Activated naive CD4-positive, alpha-beta T cell treated with anti-CD3 and anti-CD28 coated beads, Interleukin-2, amount 50 U/mL, for 24 hours (primary cell): ENCODE data around the gene MEMO1.
A peak's percentile ranks its signal among the peaks of the same experiment; 100 is the strongest.

ENCODE experiments used
- H3K27ac Mint-ChIP-seq: one replicate; pipeline ENCODE4 v1.8.0; 2021; ENCODE audit warnings: mild to moderate bottlenecking, mixed read lengths
- H3K27me3 Mint-ChIP-seq: one replicate; pipeline ENCODE4 v1.8.0; 2021; ENCODE audit warnings: mixed read lengths
- H3K36me3 Mint-ChIP-seq: one replicate; pipeline ENCODE4 v1.8.0; 2021; ENCODE audit warnings: mixed read lengths
- H3K4me1 Mint-ChIP-seq: one replicate; pipeline ENCODE4 v1.8.0; 2021; ENCODE audit warnings: mixed read lengths
- H3K4me3 Mint-ChIP-seq: one replicate; pipeline ENCODE4 v1.8.0; 2021; ENCODE audit warnings: mild to moderate bottlenecking, mixed read lengths
- H3K9me3 Mint-ChIP-seq: one replicate; pipeline ENCODE4 v1.8.0; 2021; ENCODE audit warnings: mixed read lengths

MEMO1 gene

DNA sequence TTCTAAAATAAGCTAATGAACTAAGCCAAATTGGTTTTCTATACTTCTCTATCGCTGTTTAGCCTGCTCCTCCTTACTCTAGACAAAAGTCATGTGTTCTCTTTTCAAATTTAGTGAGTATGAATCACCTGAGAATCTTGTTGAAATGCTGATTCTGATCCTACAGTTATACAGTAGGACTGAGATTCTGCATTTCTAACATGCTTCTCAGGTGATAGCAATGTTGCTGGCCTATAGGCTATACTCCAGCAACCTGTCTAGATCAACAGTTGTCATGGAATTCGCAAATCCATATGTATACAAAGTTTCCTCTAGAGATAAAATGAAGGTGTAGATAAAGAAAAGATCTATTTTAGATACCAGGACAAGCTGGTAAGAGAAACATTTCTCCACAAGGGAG lies 62.9 kb downstream of the MEMO1 start:
- Mint-ChIP-seq H3K9me3 (peaks cover 4% of the 10 kb centered on the region), H3K4me3 (no peak overlapping the region), H3K27ac (no peak overlapping the region), H3K4me1 (peaks cover 67% of the 10 kb centered on the region), H3K36me3 (peaks cover 20% of the 10 kb centered on the region), H3K27me3 (no peaks in the 10 kb centered on the region)

DNA sequence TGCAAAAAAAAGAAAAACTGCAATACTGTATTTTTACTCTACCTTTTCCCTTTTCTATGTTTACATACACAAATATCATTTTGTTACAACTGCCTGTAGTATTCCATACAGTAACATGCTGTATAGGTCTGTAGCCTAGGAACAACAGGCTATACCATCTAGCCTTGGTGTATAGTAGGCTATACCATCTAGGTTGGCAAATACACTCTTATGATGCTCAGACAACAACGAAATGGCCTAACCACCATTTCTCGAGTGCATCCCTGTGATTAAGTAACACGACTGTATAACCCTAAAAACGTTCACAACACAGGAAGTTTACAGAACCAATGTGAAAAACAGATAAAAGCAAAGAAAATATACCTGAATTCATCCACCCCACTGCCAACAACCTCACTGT lies 64.0 kb downstream of the MEMO1 start:
- Mint-ChIP-seq H3K36me3 (peaks cover 20% of the 10 kb centered on the region), H3K4me3 (no peak overlapping the region), H3K27ac (no peak overlapping the region), H3K27me3 (no peaks in the 10 kb centered on the region), H3K9me3 (peaks cover 4% of the 10 kb centered on the region), H3K4me1 (peaks cover 65% of the 10 kb centered on the region)

DNA sequence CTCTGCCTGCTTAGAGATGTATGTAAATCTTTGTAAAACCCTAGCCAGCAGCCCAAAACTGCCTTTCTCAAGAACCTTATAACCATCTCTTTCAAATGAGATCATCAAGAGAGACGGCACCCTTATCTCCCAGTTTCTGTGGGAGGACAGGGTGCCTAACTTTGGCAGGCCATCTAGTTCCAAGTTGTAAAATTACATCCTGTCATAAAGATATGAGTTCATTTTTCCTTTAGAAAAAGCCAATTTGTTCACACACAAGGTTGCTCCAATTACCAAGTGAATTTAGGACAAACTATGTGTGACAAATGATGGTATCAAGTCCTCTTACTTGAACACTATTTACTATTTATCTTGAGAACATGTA lies 65.3 kb downstream of the MEMO1 start:
- Mint-ChIP-seq H3K9me3 (peaks cover 4% of the 10 kb centered on the region), H3K4me3 (peak overlapping the region; percentile 33), H3K27ac (peak overlapping the region; percentile 72), H3K36me3 (peaks cover 20% of the 10 kb centered on the region), H3K27me3 (no peaks in the 10 kb centered on the region), H3K4me1 (peaks cover 57% of the 10 kb centered on the region)

DNA sequence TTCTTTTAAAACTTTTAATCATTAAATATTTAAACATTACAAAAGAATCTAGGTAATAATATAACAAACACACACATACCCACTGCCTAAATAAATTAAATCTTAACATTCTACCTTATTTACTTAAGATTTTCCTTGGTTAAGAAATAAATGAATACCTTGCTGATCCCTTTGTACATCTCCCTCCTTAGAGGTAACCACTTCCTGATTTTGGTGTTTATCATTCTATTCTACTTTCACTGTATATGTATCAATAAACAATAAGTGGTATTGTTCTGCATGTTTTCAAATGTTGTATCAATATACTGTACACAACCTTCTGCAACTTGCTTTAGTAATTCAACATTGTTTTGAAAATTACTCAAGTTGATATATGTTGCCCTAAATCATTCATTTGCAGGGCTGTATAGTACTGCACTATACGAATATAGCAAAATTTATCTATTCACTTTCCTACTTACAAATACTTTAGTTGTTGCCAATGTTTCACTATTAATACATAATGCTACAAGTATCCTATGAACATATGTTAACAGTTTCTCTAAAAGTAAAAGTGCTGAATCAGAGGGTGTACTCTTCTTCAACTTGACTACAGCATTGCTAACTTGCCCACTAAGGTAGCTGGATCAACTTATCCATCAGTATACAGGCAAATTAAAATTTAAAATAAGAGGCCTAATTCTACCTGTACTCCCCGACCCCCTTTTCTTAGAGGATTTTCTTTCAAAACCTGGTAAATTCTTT lies 65.8 kb downstream of the MEMO1 start:
- Mint-ChIP-seq H3K27me3 (no peaks in the 10 kb centered on the region), H3K27ac (peak overlapping the region; percentile 72), H3K4me1 (peaks cover 57% of the 10 kb centered on the region), H3K9me3 (peaks cover 4% of the 10 kb centered on the region), H3K36me3 (peaks cover 20% of the 10 kb centered on the region), H3K4me3 (peak overlapping the region; percentile 33)

DNA sequence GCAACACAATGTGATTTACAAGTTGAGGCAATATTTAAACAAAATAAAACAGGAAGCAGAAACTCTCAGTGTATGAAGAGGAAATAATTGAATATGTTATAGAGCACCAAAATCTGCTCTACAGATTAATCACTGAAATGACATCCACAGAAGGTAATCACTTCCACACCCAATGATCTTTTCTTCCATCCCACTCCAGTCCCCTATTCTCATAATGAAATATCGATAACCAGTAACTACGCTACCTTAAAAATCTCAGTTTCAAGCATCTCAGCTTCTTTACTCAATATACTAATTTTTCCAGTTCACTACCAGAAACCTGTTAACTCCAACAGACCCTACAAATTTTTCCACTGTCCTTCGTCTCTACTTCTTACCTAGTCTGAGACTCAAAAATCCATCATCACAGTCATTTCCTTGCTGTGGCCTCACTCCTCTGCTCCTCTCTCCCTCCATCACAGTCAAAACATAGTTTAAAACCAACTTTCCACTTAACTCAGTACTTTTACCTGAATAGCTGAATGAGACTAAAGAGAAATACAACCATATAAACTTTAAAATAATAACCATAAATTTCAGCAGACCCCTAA lies 67.1 kb downstream of the MEMO1 start:
- Mint-ChIP-seq H3K9me3 (no peaks in the 10 kb centered on the region), H3K4me1 (peaks cover 50% of the 10 kb centered on the region), H3K27ac (peak overlapping the region; percentile 74), H3K27me3 (no peaks in the 10 kb centered on the region), H3K4me3 (no peak overlapping the region), H3K36me3 (peaks cover 13% of the 10 kb centered on the region)

DNA sequence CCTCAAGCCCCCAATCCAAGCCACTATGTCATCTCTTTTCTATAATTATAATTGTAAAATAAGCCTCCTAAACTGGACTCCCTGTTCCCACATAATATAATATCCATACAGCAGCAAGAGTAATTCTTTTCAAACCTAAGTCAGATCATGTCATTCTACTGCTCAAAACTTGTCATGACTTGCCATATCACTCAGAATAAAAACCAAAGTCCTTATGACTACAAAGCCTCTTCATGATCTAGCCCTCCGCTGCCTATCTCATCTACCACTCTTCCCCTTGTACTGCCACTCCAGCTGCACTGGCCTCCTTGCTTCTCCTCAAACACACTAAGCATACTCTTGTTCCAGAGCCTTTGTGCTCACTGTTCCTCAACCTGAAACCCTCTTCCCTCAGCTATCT lies 69.9 kb downstream of the MEMO1 start:
- Mint-ChIP-seq H3K4me1 (peaks cover 36% of the 10 kb centered on the region), H3K4me3 (no peak overlapping the region), H3K9me3 (no peaks in the 10 kb centered on the region), H3K27ac (no peak overlapping the region), H3K36me3 (peaks cover 7% of the 10 kb centered on the region), H3K27me3 (no peaks in the 10 kb centered on the region)

DNA sequence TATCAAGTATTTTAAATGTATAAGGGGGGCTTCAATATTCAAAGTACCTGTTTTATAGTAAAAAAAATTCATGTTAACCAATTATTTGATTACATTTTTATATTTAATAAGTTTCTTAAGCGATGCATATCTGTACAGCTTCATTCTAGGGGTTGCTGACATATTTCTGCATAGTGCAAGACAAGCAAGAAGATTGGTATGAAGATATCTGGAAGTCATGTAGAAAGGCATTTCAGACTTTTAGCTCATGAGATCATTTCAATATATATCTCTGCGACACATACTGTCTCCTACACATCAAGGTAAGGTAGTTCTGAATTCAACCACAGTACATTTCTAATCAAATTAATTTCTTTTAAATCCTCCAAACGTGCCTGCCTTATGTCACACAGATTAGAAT lies 73.1 kb downstream of the MEMO1 start:
- Mint-ChIP-seq H3K4me3 (no peak overlapping the region), H3K4me1 (peaks cover 14% of the 10 kb centered on the region), H3K9me3 (no peaks in the 10 kb centered on the region), H3K27ac (no peak overlapping the region), H3K27me3 (no peaks in the 10 kb centered on the region), H3K36me3 (peaks cover under 1% of the 10 kb centered on the region)

DNA sequence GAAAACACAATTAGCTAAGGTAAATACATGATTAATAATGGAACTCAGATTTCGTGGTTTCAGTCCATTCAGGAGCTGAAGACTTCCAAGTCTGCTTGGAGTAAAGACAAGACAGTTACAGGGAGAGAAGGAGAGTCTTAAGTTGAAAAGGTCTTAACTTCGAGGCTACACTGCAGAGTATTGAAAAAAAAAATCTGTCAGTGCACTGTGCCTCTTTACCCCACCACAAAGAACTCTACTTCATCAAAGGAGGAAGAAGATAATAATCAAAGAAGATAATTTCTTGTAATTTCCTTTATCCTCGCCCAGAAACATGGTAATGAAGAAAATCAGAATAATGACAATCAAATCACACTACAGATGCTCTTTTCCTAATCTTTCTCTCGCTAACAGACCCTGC lies 75.4 kb downstream of the MEMO1 start:
- H3K9me3 Mint-ChIP-seq: no peaks in the 10 kb centered on the region
- H3K27me3 Mint-ChIP-seq: no peaks in the 10 kb centered on the region
- peaks cover 18% of the 10 kb centered on the region for H3K4me1 Mint-ChIP-seq
- H3K27ac Mint-ChIP-seq: no peak overlapping the region
- no peak overlapping the region for H3K4me3 Mint-ChIP-seq
- peaks cover 2% of the 10 kb centered on the region for H3K36me3 Mint-ChIP-seq

DNA sequence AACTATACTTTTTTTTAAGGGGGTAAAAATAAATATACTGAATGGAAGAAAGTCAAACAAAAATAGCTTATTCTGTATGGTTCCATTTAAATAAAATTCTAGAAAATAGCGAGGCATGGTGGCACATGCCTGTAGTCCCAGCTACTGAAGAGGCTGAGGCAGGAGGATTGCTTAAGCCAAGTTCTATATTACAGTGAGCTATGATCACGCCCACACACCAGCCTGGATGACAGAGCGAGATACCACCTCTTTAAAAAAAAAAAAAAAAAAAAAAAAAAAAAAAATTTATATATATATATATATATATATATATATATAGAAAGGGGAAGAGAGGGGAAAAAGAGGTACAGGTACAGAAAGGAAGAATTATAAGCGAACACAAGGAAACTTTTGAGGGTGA lies 77.7 kb downstream of the MEMO1 start:
- H3K36me3 Mint-ChIP-seq: peaks cover 4% of the 10 kb centered on the region
- peak overlapping the region; percentile 26 for H3K27ac Mint-ChIP-seq
- H3K4me1 Mint-ChIP-seq: peaks cover 18% of the 10 kb centered on the region
- H3K9me3 Mint-ChIP-seq: no peaks in the 10 kb centered on the region
- H3K27me3 Mint-ChIP-seq: no peaks in the 10 kb centered on the region
- H3K4me3 Mint-ChIP-seq: no peak overlapping the region

DNA sequence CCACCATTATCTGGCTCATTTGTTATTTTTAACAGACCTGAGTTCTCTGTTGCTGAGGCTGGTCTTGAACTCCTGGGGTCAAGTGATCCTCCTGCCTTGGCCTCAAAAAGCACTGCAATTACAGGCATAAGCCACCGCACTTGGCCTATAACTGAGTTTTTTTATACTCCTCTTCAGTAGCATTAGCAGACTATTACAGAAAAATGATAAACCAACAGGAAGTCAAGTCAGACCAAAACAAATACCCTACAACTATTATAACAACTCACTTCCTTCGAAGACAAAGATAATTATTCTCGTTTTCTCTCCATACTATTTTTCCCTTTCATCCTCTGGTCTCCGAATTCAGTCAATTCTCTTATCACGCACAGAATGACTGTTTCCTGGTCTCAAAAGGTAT lies 78.2 kb downstream of the MEMO1 start:
- Mint-ChIP-seq H3K27ac (no peak overlapping the region), H3K4me1 (peaks cover 18% of the 10 kb centered on the region), H3K27me3 (no peaks in the 10 kb centered on the region), H3K36me3 (peaks cover 4% of the 10 kb centered on the region), H3K4me3 (no peak overlapping the region), H3K9me3 (no peaks in the 10 kb centered on the region)

DNA sequence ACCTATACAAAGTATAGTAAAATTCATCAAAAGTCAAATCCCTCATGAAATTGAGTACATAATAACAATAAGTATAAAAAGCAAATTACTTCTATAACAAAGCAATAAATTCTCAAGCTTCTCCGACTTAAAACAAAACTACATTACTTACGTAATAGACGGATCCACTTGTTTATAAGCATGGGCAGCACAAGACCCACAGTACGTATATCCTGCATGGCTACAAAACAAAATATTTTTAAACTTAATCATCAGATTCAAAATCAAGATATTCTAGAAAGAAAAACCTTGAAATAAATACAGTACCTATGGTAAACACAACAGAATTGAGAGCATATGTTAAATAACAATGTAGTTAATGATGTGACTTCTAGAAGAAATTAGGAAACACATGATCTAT lies 78.9 kb downstream of the MEMO1 start:
- no peak overlapping the region for H3K4me3 Mint-ChIP-seq
- peaks cover 17% of the 10 kb centered on the region for H3K4me1 Mint-ChIP-seq
- H3K9me3 Mint-ChIP-seq: no peaks in the 10 kb centered on the region
- no peaks in the 10 kb centered on the region for H3K27me3 Mint-ChIP-seq
- no peak overlapping the region for H3K27ac Mint-ChIP-seq
- peaks cover 5% of the 10 kb centered on the region for H3K36me3 Mint-ChIP-seq

DNA sequence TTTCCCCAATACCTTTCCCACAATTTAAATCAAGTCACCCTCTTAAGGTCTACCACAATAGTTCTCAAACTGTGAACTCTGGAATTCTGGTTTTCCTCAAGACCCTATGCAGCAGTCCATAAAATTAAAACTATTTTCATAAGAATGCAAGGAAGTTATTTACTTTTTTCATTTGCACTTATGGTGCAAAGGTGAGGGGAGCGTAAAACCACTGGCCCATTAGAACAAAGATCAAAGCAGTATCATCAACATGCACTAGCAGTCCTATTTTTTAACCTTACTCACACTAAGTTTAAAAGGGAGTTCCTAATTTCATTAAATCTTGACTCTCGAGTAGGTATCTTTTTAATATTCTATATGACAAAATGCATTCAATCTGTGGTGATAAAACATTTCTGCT lies 85.3 kb downstream of the MEMO1 start:
- no peak overlapping the region for H3K27ac Mint-ChIP-seq
- H3K36me3 Mint-ChIP-seq: peaks cover 16% of the 10 kb centered on the region
- H3K4me1 Mint-ChIP-seq: peaks cover 7% of the 10 kb centered on the region
- H3K9me3 Mint-ChIP-seq: no peaks in the 10 kb centered on the region
- no peaks in the 10 kb centered on the region for H3K27me3 Mint-ChIP-seq
- H3K4me3 Mint-ChIP-seq: no peak overlapping the region

DNA sequence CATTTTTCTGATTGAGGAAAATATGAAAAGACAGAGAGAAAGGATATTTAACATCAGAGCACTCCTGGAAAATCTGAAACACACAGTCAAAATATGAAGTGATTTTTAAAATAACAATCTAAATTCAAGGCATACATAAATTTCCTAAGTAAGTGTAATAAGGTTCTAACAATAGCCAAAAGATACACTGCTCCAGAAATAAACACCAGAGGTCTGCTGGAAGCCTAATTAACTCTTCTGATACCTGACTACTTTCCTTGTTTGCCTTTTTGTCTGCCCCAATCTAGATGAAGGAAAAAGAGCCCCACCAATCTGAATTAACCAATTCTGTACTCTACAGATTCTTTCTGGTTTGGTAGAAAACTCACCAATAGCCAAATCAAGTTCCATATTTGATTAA lies 87.1 kb downstream of the MEMO1 start:
- no peaks in the 10 kb centered on the region for H3K27me3 Mint-ChIP-seq

DNA sequence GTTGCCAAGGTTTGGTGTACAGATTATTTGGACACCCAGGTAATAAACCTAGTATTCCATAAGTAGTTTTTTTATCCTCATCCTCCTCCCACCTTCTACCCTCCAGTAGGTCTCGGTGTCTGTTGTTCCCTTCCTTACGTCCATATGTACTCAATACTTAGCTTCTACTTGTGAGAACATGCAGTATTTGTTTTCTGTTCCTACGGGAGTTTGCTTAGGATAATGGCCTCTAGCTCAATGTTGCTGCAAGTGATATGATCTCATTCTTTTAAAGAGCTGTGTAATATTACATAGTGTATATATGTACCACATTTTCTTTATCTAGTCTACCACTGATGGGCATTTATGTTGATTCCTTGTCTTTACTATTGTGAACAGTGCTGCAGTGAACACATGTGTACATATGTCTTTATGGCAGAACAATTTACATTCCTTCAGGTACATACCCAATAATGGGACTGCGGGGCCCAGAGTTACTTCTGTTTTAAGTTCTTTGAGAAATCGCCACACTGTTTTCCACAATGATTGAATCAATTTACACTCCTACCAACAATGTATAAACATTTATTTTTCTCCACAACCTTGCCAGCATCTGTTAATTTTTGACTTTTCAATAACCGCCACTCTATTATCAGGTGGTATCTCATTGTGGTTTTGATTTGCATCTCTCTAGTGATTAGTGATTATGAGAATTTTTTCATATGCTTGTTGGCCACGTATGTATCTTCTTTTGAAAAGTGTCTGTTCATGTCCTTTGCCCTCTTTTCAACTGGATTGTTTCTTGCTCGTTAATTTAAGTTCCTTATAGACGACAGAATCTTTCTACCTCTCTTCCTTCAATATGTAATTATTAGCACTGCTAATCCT lies 88.0 kb downstream of the MEMO1 start:
- H3K27me3 Mint-ChIP-seq: no peaks in the 10 kb centered on the region
- no peaks in the 10 kb centered on the region for H3K9me3 Mint-ChIP-seq
- no peak overlapping the region for H3K4me3 Mint-ChIP-seq

More for the DNA sequence above, 87.1 kb downstream of the MEMO1 start:
- Mint-ChIP-seq H3K36me3 (peaks cover 19% of the 10 kb centered on the region), H3K4me1 (peaks cover 7% of the 10 kb centered on the region), H3K27ac (no peak overlapping the region), H3K9me3 (no peaks in the 10 kb centered on the region), H3K4me3 (no peak overlapping the region)

DNA sequence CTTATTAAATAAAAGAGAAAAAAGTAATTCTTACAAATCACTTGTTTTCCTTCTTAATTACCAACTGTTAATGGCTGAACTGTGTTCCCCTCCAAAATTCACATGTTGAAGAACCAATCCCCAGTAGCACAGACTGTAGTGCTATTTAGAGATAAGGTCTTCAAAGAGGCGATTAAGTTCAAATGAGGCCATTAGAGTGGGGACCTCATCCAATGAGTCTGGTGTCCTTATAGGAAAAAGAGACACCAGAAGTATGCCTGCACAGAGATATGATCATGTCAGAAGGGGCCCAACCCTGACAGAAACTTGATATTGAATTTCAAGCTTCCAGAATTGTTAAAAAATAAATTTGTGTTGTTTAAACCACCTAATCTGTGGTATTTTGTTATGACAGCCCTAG lies 89.8 kb downstream of the MEMO1 start:
- peaks cover 7% of the 10 kb centered on the region for H3K4me1 Mint-ChIP-seq
- no peak overlapping the region for H3K4me3 Mint-ChIP-seq
- H3K27me3 Mint-ChIP-seq: no peaks in the 10 kb centered on the region
- H3K36me3 Mint-ChIP-seq: peaks cover 18% of the 10 kb centered on the region
- H3K27ac Mint-ChIP-seq: no peak overlapping the region
- H3K9me3 Mint-ChIP-seq: no peaks in the 10 kb centered on the region

More for the DNA sequence above, 88.0 kb downstream of the MEMO1 start:
- Mint-ChIP-seq H3K27ac (no peak overlapping the region), H3K4me1 (peaks cover 7% of the 10 kb centered on the region), H3K36me3 (peaks cover 19% of the 10 kb centered on the region)

DNA sequence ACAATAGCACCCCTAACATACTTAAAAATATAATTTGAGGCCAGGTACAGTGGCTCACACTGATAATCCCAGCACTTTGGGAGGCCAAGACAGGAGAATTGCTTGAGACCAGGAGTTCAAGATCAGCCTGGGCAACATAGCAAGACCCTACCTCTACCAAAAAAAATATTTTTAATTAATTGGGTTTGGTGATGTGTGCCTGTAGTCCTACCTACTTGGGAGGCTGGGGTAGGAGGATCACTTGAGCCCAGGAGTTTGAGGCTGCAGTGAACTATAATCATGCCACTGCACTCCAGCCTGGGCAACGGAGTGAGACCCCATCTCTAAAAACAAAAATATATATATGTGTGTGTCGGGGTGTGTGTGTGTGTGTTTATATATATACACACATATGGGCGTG lies 91.3 kb downstream of the MEMO1 start:
- Mint-ChIP-seq H3K27ac (no peak overlapping the region), H3K9me3 (no peaks in the 10 kb centered on the region), H3K36me3 (peaks cover 15% of the 10 kb centered on the region), H3K4me3 (no peak overlapping the region), H3K27me3 (no peaks in the 10 kb centered on the region), H3K4me1 (peaks cover 7% of the 10 kb centered on the region)
